Caco-2 (cell line): ENCODE data around the gene MARCHF11. TPM values are rescaled to one million over a fixed set of nuclear protein-coding genes. Genes with fewer than 3 reads are reported as not detected.

Experiments used
- BruUV-seq: library from RNA; stranded (reverse); fragments of 400-500 nt; replicated peaks from 2 replicates; lab custom pipeline; 2021; lab: Mats Ljungman, UMichigan
- CTCF ChIA-PET: fragments of 300-600 bp; sonication (Branson Sonifier 250); formaldehyde crosslinking; loops from one replicate; lab custom pipeline; 2022; ENCODE audit warnings: antibody characterized with exemption; lab: Charles Lee
- POLR2A ChIA-PET: fragments of 300-600 bp; sonication (Branson Sonifier 250); formaldehyde crosslinking; loops from one replicate; lab custom pipeline; 2022; ENCODE audit warnings: antibody characterized with exemption; lab: Charles Lee
- DNase-seq, 2 experiments: peaks; one replicate each; pipeline versions ENCODE4 v3.0.0 to v3.0.0-alpha.2; 2020 to 2022
- H3K27me3 ChIP-seq: replicated peaks from 2 replicates; pipeline ENCODE4 v1.6.0; 2011; ENCODE audit warnings: low read length; ENCODE audit not compliant: control insufficient read depth, insufficient read depth
- H3K36me3 ChIP-seq: 2 replicates; pipeline ENCODE4 v1.5.1; 2011; ENCODE audit warnings: low read length; ENCODE audit not compliant: control insufficient read depth, insufficient read depth
- H3K4me1 ChIP-seq: fragments of 250-450 bp; sonication (Bioruptor Pico); 2 replicates; pipeline ENCODE4 v1.5.1; 2020; ENCODE audit warnings: mild to moderate bottlenecking
- H3K4me3 ChIP-seq: 2 replicates; pipeline ENCODE4 v1.5.1; 2011; ENCODE audit warnings: low read depth, mild to moderate bottlenecking, control low read depth, low read length
- H3K9me3 ChIP-seq: fragments of 250-450 bp; sonication (Bioruptor Pico); 2 replicates; pipeline ENCODE4 v1.5.1; 2020; ENCODE audit warnings: mild to moderate bottlenecking, moderate library complexity
- H3K27ac Mint-ChIP-seq: one replicate; pipeline ENCODE4 v1.8.0; 2022; ENCODE audit warnings: mixed read lengths; ENCODE audit not compliant: unreplicated experiment
- H3K27me3 Mint-ChIP-seq: one replicate; pipeline ENCODE4 v1.8.0; 2022; ENCODE audit warnings: mixed read lengths; ENCODE audit not compliant: insufficient read depth, unreplicated experiment
- H3K36me3 Mint-ChIP-seq: one replicate; pipeline ENCODE4 v1.8.0; 2022; ENCODE audit warnings: mild to moderate bottlenecking, mixed read lengths; ENCODE audit not compliant: insufficient read depth, unreplicated experiment
- H3K4me1 Mint-ChIP-seq: one replicate; pipeline ENCODE4 v1.8.0; 2022; ENCODE audit warnings: low read depth, mixed read lengths; ENCODE audit not compliant: unreplicated experiment
- H3K4me3 Mint-ChIP-seq: one replicate; pipeline ENCODE4 v1.8.0; 2022; ENCODE audit warnings: mild to moderate bottlenecking, moderate library complexity, mixed read lengths; ENCODE audit not compliant: unreplicated experiment
- H3K9me3 Mint-ChIP-seq: one replicate; pipeline ENCODE4 v1.8.0; 2022; ENCODE audit warnings: mixed read lengths; ENCODE audit not compliant: unreplicated experiment
- intact Hi-C: fragments of 100-400 bp; cut with micrococcal nuclease; formaldehyde crosslinking; loops from one replicate; pipeline ENCODE4 v1.10.0; 2022; ENCODE audit not compliant: unreplicated experiment
- total RNA-seq: library from RNA; stranded (reverse); gene quantifications from 2 replicates; pipeline ENCODE4 v1.2.3, GENCODE V29; 2022
- TF ChIP-seq, protein P1 (sequence below), 2 experiments: fragments of 200-600 bp in 1 of 2; IDR thresholded peaks; 1 replicate in 1 of 2; 2 replicates in 1 of 2; pipeline versions ENCODE4 v1.5.1 to v1.8.0; 2011 to 2022; ENCODE audit warnings: antibody characterized with exemption in 1 of 2, control low read depth in 1 of 2, inconsistent platforms in 1 of 2, low read depth in 1 of 2, low read length in 1 of 2, mild to moderate bottlenecking in 1 of 2, moderate library complexity in 1 of 2; ENCODE audit not compliant: insufficient read depth in 1 of 2, severe bottlenecking in 1 of 2, unreplicated experiment in 1 of 2

Gene MARCHF11
- total RNA-seq, 1 experiment from 2014 or later, result 1.5 TPM

DNA sequence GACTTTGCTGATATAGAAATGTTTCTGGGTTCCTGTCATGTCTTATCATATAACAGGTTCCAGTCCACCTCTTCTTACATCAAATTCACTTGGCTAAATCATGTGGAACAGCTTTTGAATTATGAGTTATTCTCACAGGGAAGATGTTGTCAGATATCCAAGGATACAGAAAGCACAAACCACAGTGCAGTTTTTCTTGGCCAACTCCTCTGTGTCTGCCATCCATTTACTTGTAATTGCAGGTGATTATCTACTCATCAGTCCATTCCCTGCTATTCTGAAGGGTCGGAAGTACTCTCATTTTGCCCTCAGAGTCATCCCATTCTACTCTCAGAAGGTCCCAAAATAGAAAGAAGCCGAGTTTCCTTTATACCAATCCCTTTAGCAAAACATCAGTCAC, 10.0 kb downstream of the MARCHF11 start:
- Mint-ChIP-seq H3K27me3 (peaks cover 7% of the 10 kb centered on the region), H3K4me1 (no peaks in the 10 kb centered on the region), H3K36me3 (no peaks in the 10 kb centered on the region), H3K4me3 (no peak overlapping the region), H3K27ac (no peak overlapping the region), H3K9me3 (no peaks in the 10 kb centered on the region)
- H3K4me1 ChIP-seq, result no peaks in the 10 kb centered on the region
- H3K36me3 ChIP-seq, result no peaks in the 10 kb centered on the region
- no TSS peak for BruUV-seq
- ChIA-PET CTCF (interaction anchor here (0.7 kb wide), 1 partner anchor 9 kb away, joined by 3 read pairs; no protein-coding TSS in a partner anchor), POLR2A (no interaction called here)
- no peak for DNase-seq
- intact Hi-C loops, result loop anchor here (10.0 kb wide), 1 partner anchor 385 kb away; no protein-coding TSS in a partner anchor
- H3K9me3 ChIP-seq, result no peaks in the 10 kb centered on the region
- TF ChIP-seq, protein P1, sequence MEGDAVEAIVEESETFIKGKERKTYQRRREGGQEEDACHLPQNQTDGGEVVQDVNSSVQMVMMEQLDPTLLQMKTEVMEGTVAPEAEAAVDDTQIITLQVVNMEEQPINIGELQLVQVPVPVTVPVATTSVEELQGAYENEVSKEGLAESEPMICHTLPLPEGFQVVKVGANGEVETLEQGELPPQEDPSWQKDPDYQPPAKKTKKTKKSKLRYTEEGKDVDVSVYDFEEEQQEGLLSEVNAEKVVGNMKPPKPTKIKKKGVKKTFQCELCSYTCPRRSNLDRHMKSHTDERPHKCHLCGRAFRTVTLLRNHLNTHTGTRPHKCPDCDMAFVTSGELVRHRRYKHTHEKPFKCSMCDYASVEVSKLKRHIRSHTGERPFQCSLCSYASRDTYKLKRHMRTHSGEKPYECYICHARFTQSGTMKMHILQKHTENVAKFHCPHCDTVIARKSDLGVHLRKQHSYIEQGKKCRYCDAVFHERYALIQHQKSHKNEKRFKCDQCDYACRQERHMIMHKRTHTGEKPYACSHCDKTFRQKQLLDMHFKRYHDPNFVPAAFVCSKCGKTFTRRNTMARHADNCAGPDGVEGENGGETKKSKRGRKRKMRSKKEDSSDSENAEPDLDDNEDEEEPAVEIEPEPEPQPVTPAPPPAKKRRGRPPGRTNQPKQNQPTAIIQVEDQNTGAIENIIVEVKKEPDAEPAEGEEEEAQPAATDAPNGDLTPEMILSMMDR (IDR thresholded peaks at IDR 0.05; ENCODE audit: insufficient read depth in 1 of 2, low read depth in 1 of 2, low read length in 1 of 2, severe bottlenecking in 1 of 2, unreplicated experiment in 1 of 2), result no peak
- H3K4me3 ChIP-seq, result no peak overlapping the region
- no peaks in the 10 kb centered on the region; the same call in none of the 2 replicates for H3K27me3 ChIP-seq

DNA sequence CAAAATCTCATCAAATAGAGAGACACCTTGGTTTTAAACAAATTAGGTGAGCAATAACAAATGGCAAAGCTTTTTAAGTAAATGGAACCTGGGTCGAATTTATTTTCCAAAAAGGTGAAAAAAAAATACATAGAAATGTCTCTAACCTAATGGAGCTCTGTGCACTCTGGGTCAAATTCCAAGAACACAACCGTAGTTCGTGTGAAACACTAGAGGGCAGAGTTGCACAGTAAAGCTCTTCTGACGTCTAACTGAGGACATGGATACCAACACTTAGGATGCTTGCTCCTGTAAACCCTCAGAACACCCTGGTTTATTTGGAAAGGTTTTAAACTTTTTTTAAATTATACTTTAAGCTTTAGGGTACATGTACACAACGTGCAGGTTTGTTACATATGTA, 18.9 kb downstream of the MARCHF11 start:
- CTCF ChIA-PET, result interaction anchor here (0.6 to 2.8 kb wide), 8 partner anchors 9 to 386 kb away, joined by 3 to 51 read pairs (median 3); no protein-coding TSS in a partner anchor
- H3K27me3 Mint-ChIP-seq, result peaks cover 7% of the 10 kb centered on the region
- TF ChIP-seq, protein P1 (IDR thresholded peaks at IDR 0.05; ENCODE audit: insufficient read depth in 1 of 2, low read depth in 1 of 2, low read length in 1 of 2, severe bottlenecking in 1 of 2, unreplicated experiment in 1 of 2), result peak; percentile 67 to 79
- Histone ChIP-seq H3K4me3 (no peak overlapping the region), H3K4me1 (no peaks in the 10 kb centered on the region), H3K27me3 (no peaks in the 10 kb centered on the region), H3K9me3 (no peaks in the 10 kb centered on the region), H3K36me3 (no peaks in the 10 kb centered on the region)
- no TSS peak for BruUV-seq
- intact Hi-C loops, result loop anchor here (1.0 to 10.0 kb wide), 4 partner anchors 296 to 1043 kb away; no protein-coding TSS in a partner anchor
- peak; percentile 47 to 61 for DNase-seq
- H3K27ac Mint-ChIP-seq, result no peak overlapping the region
- H3K9me3 Mint-ChIP-seq, result no peaks in the 10 kb centered on the region
- no peaks in the 10 kb centered on the region for H3K4me1 Mint-ChIP-seq
- POLR2A ChIA-PET, result no interaction called here
- no peaks in the 10 kb centered on the region for H3K36me3 Mint-ChIP-seq
- no peak overlapping the region for H3K4me3 Mint-ChIP-seq

DNA sequence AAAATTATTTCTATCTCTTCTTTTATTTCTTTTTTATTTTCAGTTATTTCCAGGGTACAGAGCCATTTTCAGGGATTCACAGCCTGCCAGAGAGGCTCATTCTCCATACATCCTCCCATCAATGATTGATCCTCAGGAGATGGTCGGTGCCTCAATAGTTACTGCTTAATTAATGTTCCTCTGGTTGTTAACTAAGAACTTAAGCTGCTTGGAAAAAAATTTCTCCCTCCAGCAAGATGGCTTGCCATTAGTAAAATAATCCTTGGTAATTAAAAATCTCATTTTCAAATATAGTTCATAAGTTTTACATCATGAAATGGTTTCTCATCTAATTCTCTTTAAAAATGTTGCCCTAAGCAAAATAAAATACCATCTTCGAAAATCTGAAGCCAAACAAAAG, 20.0 kb downstream of the MARCHF11 start:
- Mint-ChIP-seq H3K27ac (no peak overlapping the region), H3K4me1 (no peaks in the 10 kb centered on the region), H3K27me3 (peaks cover 3% of the 10 kb centered on the region), H3K4me3 (no peak overlapping the region), H3K36me3 (no peaks in the 10 kb centered on the region), H3K9me3 (no peaks in the 10 kb centered on the region)
- no peaks in the 10 kb centered on the region for H3K36me3 ChIP-seq
- no peaks in the 10 kb centered on the region for H3K27me3 ChIP-seq
- ChIA-PET POLR2A (no interaction called here), CTCF (interaction anchor here (0.9 to 2.8 kb wide), 2 partner anchors 22 to 297 kb away, joined by 3 to 51 read pairs; no protein-coding TSS in a partner anchor)
- no peak for DNase-seq
- no TSS peak for BruUV-seq
- intact Hi-C loops, result loop anchor here (1.0 to 10.0 kb wide), 4 partner anchors 297 to 1044 kb away; no protein-coding TSS in a partner anchor
- no peaks in the 10 kb centered on the region for H3K9me3 ChIP-seq
- TF ChIP-seq, protein P1 (IDR thresholded peaks at IDR 0.05; ENCODE audit: insufficient read depth in 1 of 2, low read depth in 1 of 2, low read length in 1 of 2, severe bottlenecking in 1 of 2, unreplicated experiment in 1 of 2), result no peak
- no peaks in the 10 kb centered on the region for H3K4me1 ChIP-seq
- no peak overlapping the region for H3K4me3 ChIP-seq
